SK-N-SH (cell line): Measurements from ENCODE around the gene GNB1L. TPM values are rescaled to one million over a fixed set of nuclear protein-coding genes. Genes with fewer than 3 reads are reported as not detected.

Experiments used
- CTCF ChIA-PET: fragments of 300-600, 350-600 bp; formaldehyde crosslinking; extraction: SDS; loops from one replicate; lab custom pipeline; 2021; lab: Yijun Ruan, JAX
- POLR2A ChIA-PET: fragments of 350-600 bp; sonication (Branson Sonifier 250); formaldehyde crosslinking; extraction: SDS; loops from one replicate; lab custom pipeline; 2020; ENCODE audit warnings: antibody characterized with exemption, inconsistent platforms; lab: Yijun Ruan, JAX
- DNase-seq: peaks from one replicate; pipeline ENCODE4 v3.0.0; 2012
- H2AFZ ChIP-seq: fragments of 200-600 bp; sonication (generic); 2 replicates; pipeline ENCODE4 v1.8.1; 2016; ENCODE audit warnings: antibody characterized with exemption, mild to moderate bottlenecking, low read depth
- H3F3A ChIP-seq: fragments of 200-600 bp; sonication (generic); replicated peaks from 2 replicates; pipeline ENCODE3; 2016; ENCODE audit warnings: antibody characterized with exemption, mild to moderate bottlenecking; ENCODE audit not compliant: insufficient read depth
- H3K27ac ChIP-seq, 2 experiments: fragments of 200-500 bp in 1 of 2; fragments of 200-600 bp in 1 of 2; sonication (Bioruptor generic) in 1 of 2; sonication (generic), shearing (Covaris generic) in 1 of 2; 2 replicates each; pipeline versions ENCODE4 v1.5.1 to v1.6.1; 2014 to 2016; ENCODE audit warnings: low read depth in 2 of 2, inconsistent platforms in 1 of 2, low read length in 1 of 2, mild to moderate bottlenecking in 1 of 2, mixed read lengths in 1 of 2
- H3K27me3 ChIP-seq: fragments of 200-600 bp; sonication (generic), shearing (Covaris generic); 2 replicates; pipeline ENCODE4 v1.6.1; 2016; ENCODE audit warnings: mixed run types; ENCODE audit not compliant: insufficient read depth
- H3K36me3 ChIP-seq, 2 experiments: fragments of 200-500 bp in 1 of 2; fragments of 200-600 bp in 1 of 2; sonication (Bioruptor generic) in 1 of 2; sonication (generic) in 1 of 2; replicated peaks in 1 of 2; 2 replicates each; pipeline versions ENCODE3 to v1.5.1; 2014 to 2016; ENCODE audit warnings: low read length in 1 of 2, mild to moderate bottlenecking in 1 of 2; ENCODE audit not compliant: insufficient read depth in 2 of 2, control insufficient read depth in 1 of 2
- H3K4me1 ChIP-seq, 2 experiments: fragments of 200-500 bp in 1 of 2; fragments of 200-600 bp in 1 of 2; sonication (Bioruptor generic) in 1 of 2; sonication (generic), shearing (Covaris generic) in 1 of 2; 2 replicates each; pipeline versions ENCODE4 v1.5.1 to v1.6.1; 2014 to 2016; ENCODE audit warnings: low read depth in 1 of 2, low read length in 1 of 2, mixed run types in 1 of 2; ENCODE audit not compliant: insufficient read depth in 2 of 2, control insufficient read depth in 1 of 2
- H3K4me2 ChIP-seq: fragments of 200-600 bp; sonication (generic), shearing (Covaris generic); 2 replicates; pipeline ENCODE4 v1.6.1; 2017; ENCODE audit warnings: mixed run types
- H3K4me3 ChIP-seq, 2 experiments: fragments of 200-500 bp in 1 of 2; fragments of 200-600 bp in 1 of 2; sonication (Bioruptor generic) in 1 of 2; sonication (generic), shearing (Covaris generic) in 1 of 2; 2 replicates each; pipeline versions ENCODE4 v1.5.1 to v1.8.1; 2014 to 2016; ENCODE audit warnings: low read depth in 2 of 2, inconsistent platforms in 1 of 2, low read length in 1 of 2, mild to moderate bottlenecking in 1 of 2, mixed read lengths in 1 of 2, moderate library complexity in 1 of 2
- H3K79me2 ChIP-seq: fragments of 200-600 bp; sonication (generic); 2 replicates; pipeline ENCODE4 v1.8.1; 2017; ENCODE audit warnings: mild to moderate bottlenecking; ENCODE audit not compliant: insufficient read depth
- H3K9ac ChIP-seq: fragments of 200-600 bp; sonication (generic); 2 replicates; pipeline ENCODE4 v1.6.1; 2017; ENCODE audit warnings: mixed run types
- H3K9me2 ChIP-seq: fragments of 200-600 bp; sonication (generic); 2 replicates; pipeline ENCODE4 v1.6.1; 2017; ENCODE audit warnings: mixed run types
- H3K9me3 ChIP-seq: fragments of 200-600 bp; sonication (generic); 2 replicates; pipeline ENCODE4 v1.6.1; 2017; ENCODE audit warnings: mixed run types, mild to moderate bottlenecking, moderate library complexity
- H4K20me1 ChIP-seq: fragments of 200-600 bp; sonication (generic); 2 replicates; pipeline ENCODE4 v1.6.1; 2017; ENCODE audit warnings: mild to moderate bottlenecking, mixed run types; ENCODE audit not compliant: insufficient read depth
- ELF1 ChIP-seq: IDR thresholded peaks from 2 replicates; pipeline ENCODE4 v1.4.0; 2012
- EP300 ChIP-seq, 2 experiments: IDR thresholded peaks; 2 replicates each; pipeline versions ENCODE4 v1.4.0 to v1.6.1; 2012; ENCODE audit warnings: borderline replicate concordance in 1 of 2, low read depth in 1 of 2, low read length in 1 of 2
- EZH2phosphoT487 ChIP-seq: fragments of 200-600 bp; sonication (generic); IDR thresholded peaks from 2 replicates; pipeline ENCODE4 v1.6.1; 2017; ENCODE audit warnings: low read depth, mixed run types, mild to moderate bottlenecking, antibody characterized with exemption, moderate library complexity, borderline replicate concordance
- GATA2 ChIP-seq: sonication (generic); formaldehyde crosslinking; IDR thresholded peaks from 2 replicates; pipeline ENCODE4 v1.5.0; 2020; ENCODE audit warnings: mild to moderate bottlenecking, missing genetic modification reagents
- JUND ChIP-seq: IDR thresholded peaks from 2 replicates; pipeline ENCODE4 v1.4.0; 2012
- NFIC ChIP-seq: IDR thresholded peaks from 2 replicates; pipeline ENCODE4 v1.4.0; 2012; ENCODE audit warnings: borderline replicate concordance
- RXRA ChIP-seq: IDR thresholded peaks from 2 replicates; pipeline ENCODE4 v1.4.0; 2012; ENCODE audit warnings: low read depth, mild to moderate bottlenecking, borderline replicate concordance
- TCF12 ChIP-seq: IDR thresholded peaks from 2 replicates; pipeline ENCODE4 v1.4.0; 2012
- TEAD4 ChIP-seq: IDR thresholded peaks from 2 replicates; pipeline ENCODE4 v1.4.0; 2012; ENCODE audit warnings: mild to moderate bottlenecking, borderline replicate concordance; ENCODE audit not compliant: insufficient read depth
- WGBS: methylation state at CpG from one replicate; pipeline ENCODE4 v1.1.6; 2017; ENCODE audit warnings: low lambda C conversion rate; 5-methylcytosine and 5-hydroxymethylcytosine counted together
- polyA plus RNA-seq, 3 experiments: library from polyadenylated mRNA; depleted of rRNA; stranded (reverse); fragments of >200 nt; gene quantifications; 2 replicates each; pipeline ENCODE4 v1.2.3, GENCODE V29; 2012
- TF ChIP-seq, protein P1 (sequence below): fragments of 200-600 bp; sonication (generic); IDR thresholded peaks from 2 replicates; pipeline ENCODE4 v1.6.1; 2017; ENCODE audit warnings: antibody characterized with exemption, mild to moderate bottlenecking, moderate library complexity
- TF ChIP-seq, protein P2 (sequence below): fragments of 150-350 bp; IDR thresholded peaks from 2 replicates; pipeline ENCODE4 v1.6.1; 2017; ENCODE audit warnings: antibody characterized with exemption, low read length, low read depth, borderline replicate concordance

Gene GNB1L
- polyA plus RNA-seq, 1 of the 3 experiments (the other 2 are of a cell fraction): 5.9 TPM

- WGBS: 12% methylated on average over 20 of the region's 103 CpGs
- H3F3A ChIP-seq: no peaks in the 10 kb centered on the region
- TF ChIP-seq, protein P1, sequence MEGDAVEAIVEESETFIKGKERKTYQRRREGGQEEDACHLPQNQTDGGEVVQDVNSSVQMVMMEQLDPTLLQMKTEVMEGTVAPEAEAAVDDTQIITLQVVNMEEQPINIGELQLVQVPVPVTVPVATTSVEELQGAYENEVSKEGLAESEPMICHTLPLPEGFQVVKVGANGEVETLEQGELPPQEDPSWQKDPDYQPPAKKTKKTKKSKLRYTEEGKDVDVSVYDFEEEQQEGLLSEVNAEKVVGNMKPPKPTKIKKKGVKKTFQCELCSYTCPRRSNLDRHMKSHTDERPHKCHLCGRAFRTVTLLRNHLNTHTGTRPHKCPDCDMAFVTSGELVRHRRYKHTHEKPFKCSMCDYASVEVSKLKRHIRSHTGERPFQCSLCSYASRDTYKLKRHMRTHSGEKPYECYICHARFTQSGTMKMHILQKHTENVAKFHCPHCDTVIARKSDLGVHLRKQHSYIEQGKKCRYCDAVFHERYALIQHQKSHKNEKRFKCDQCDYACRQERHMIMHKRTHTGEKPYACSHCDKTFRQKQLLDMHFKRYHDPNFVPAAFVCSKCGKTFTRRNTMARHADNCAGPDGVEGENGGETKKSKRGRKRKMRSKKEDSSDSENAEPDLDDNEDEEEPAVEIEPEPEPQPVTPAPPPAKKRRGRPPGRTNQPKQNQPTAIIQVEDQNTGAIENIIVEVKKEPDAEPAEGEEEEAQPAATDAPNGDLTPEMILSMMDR: peak; percentile 32; the same call in 1 of the 2 replicates
- no peak for TF ChIP-seq RXRA
- TF ChIP-seq EP300 (IDR thresholded peaks at IDR 0.05; ENCODE audit: borderline replicate concordance in 1 of 2, low read depth in 1 of 2, low read length in 1 of 2): 0 out of 4 replicates have a peak, but pooled peaks of 1 of the 2 experiments have one; percentile 6
- TF ChIP-seq TCF12: no peak
- TF ChIP-seq ELF1: no peak
- no peak overlapping the region for H3K27ac ChIP-seq
- H3K4me2 ChIP-seq: peak overlapping the region; percentile 37; the same call in 1 of the 2 replicates
- ChIA-PET POLR2A (no interaction called here), CTCF (interaction anchor here (0.9 to 3.0 kb wide), 3 partner anchors 34 to 125 kb away, joined by 3 to 15 read pairs (median 4); no protein-coding TSS in a partner anchor)
- no peaks in the 10 kb centered on the region; a peak in 1 of 4 replicates for H3K4me1 ChIP-seq
- no peaks in the 10 kb centered on the region for H3K79me2 ChIP-seq
- no peaks in the 10 kb centered on the region for H4K20me1 ChIP-seq
- no peaks in the 10 kb centered on the region for H3K9me2 ChIP-seq
- peak overlapping the region; percentile 51; the same call in 1 of the 2 replicates for H2AFZ ChIP-seq
- peaks cover 34% of the 10 kb centered on the region for H3K27me3 ChIP-seq
- no peaks in the 10 kb centered on the region for H3K9me3 ChIP-seq
- H3K36me3 ChIP-seq: no peaks in the 10 kb centered on the region
- H3K9ac ChIP-seq: no peak overlapping the region
- peak; percentile 78 for DNase-seq
- peak overlapping the region in 1 of 2 experiments; percentile 21; a peak in 1 of 4 replicates for H3K4me3 ChIP-seq
Measured at GRCh38 chr22:19766511-19767426, 87.9 kb downstream of the GNB1L start.

DNA sequence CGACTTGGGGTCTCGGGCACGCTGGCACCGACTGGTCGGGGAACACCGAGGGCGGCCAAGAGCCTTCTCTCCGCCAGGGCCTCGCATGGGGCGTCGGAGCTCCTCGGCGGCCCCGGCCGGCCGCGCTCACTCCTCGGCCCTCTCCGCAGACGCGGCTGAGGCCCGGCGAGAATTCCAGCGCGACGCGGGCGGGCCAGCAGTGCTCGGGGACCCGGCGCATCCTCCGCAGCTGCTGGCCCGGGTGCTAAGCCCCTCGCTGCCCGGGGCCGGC, 88.5 kb downstream of the GNB1L start:
- Histone ChIP-seq H3F3A (no peaks in the 10 kb centered on the region), H3K4me2 (no peak overlapping the region), H2AFZ (no peak overlapping the region), H3K9me2 (no peaks in the 10 kb centered on the region), H3K4me1 (no peaks in the 10 kb centered on the region; a peak in 1 of 4 replicates), H3K4me3 (peak overlapping the region in 1 of 2 experiments; percentile 21; a peak in 1 of 4 replicates), H3K27ac (no peak overlapping the region), H3K9me3 (no peaks in the 10 kb centered on the region), H3K27me3 (peaks cover 34% of the 10 kb centered on the region), H4K20me1 (no peaks in the 10 kb centered on the region), H3K9ac (no peak overlapping the region), H3K36me3 (no peaks in the 10 kb centered on the region), H3K79me2 (no peaks in the 10 kb centered on the region)
- POLR2A ChIA-PET: no interaction called here
- TF ChIP-seq EP300 (IDR thresholded peaks at IDR 0.05; ENCODE audit: borderline replicate concordance in 1 of 2, low read depth in 1 of 2, low read length in 1 of 2) (no peak), JUND (no peak), GATA2 (CRISPR knock-in tag) (no peak), TEAD4 (no peak), EZH2phosphoT487 (no peak), ELF1 (no peak), NFIC (no peak)
- TF ChIP-seq, protein P2, sequence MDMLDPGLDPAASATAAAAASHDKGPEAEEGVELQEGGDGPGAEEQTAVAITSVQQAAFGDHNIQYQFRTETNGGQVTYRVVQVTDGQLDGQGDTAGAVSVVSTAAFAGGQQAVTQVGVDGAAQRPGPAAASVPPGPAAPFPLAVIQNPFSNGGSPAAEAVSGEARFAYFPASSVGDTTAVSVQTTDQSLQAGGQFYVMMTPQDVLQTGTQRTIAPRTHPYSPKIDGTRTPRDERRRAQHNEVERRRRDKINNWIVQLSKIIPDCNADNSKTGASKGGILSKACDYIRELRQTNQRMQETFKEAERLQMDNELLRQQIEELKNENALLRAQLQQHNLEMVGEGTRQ: no peak
- DNase-seq: peak; percentile 68
- 11% methylated on average over 7 of the region's 36 CpGs for WGBS
- CTCF ChIA-PET: interaction anchor here (3.0 kb wide), 1 partner anchor 35 kb away, joined by 15 read pairs; no protein-coding TSS in a partner anchor
